Activated T-cell treated with anti-CD3 and anti-CD28 coated beads for 1 hour (primary cell): ENCODE measurements around the gene NFATC1.

Experiments
- DNase-seq: peaks from one replicate; pipeline ENCODE4 v3.0.0-alpha.2; 2020; ENCODE audit warnings: low read depth

NFATC1 gene

DNA sequence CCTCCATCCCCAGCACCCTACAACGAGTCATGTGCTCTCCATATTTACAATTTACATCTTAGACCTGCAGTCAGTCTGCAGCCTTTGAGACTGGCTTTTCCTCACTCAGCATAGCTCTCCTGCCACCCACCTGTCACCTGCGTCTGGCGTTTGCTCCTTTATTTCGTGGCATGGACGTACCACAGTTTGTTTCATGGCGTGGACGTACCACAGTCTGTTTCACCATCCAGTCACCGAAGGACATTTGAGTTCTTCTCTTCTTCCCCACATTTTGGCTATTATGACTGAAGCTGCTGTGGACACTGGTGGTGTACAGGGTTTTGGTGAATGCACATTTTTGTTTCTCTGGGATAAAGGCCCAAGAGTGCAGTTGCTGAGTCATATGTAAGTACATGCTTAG lies 142.0 kb downstream of the NFATC1 start:
- DNase-seq = no peak

DNA sequence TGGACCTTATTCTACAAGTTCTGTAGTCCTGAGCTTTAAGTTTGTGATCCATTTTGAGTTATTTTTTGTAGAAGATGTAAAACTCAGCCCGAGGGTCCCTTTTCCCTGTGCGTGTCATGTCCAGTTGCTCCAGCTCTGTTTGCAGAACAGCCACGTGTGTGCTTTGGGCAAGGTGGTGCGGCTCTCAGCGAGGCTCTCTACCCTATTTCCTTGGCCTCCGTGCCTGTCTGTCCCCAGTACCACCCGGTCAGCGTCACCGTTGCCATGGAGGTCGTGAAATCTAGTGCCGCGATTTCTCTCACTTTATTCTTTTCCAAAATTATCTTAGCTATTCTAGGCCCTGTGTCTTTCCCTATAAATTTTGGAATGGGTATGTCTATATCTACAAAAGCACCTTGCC lies 142.9 kb downstream of the NFATC1 start:
- DNase-seq = no peak

DNA sequence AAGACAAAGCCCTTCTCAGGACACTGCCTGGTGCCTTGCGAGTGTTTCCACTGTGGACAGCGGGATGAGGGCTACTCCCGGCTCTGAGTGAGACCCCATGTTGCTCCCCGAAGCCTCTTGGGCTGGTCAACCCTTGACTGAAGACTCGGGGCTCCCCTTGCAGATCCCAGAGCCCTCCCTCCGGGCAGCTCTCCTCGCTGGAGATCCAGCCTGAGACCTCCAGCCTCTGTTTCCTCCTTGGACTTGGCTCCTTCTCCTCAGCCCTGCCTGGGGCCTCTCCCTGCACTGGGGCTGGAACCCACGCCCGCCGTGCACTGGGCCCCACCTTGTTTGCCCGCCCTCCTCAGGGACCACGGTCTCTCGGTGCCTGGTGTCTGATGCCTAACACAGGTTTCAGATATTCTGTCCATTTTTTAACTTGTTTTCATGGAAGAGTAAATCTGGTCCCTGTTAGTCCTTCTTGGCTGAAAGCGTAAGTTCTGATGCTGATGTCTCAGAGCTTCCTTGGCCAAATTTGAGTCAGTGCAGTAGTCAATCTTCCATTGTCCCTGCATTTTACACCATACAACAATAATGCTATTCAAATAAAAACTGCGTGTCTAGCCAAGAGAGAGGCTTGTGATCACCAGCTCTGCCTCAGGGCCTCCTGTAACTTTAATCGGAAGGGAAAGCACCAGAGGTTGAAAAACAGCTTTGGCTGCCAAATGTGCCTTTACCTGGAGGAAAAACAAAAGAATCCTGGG lies 144.6 kb downstream of the NFATC1 start:
- no peak for DNase-seq

DNA sequence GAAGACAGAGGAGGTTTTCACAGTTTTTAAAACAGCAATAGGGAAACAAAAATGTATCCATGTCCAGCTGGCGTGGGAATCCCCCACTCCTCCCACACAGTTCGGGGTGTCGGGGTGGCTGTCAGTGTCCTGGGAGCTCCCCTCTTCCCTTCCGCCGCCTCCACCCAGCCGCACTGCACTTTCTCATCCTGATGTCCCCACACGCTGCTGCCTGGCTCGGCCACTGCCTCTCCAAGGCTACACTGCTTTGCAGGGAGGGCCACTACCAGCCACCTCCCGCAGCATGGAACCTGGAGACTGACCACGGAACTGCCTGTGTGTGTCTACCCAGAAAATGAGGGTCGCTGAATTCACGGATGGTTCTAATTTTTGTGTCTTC lies 145.2 kb downstream of the NFATC1 start:
- DNase-seq = no peak

DNA sequence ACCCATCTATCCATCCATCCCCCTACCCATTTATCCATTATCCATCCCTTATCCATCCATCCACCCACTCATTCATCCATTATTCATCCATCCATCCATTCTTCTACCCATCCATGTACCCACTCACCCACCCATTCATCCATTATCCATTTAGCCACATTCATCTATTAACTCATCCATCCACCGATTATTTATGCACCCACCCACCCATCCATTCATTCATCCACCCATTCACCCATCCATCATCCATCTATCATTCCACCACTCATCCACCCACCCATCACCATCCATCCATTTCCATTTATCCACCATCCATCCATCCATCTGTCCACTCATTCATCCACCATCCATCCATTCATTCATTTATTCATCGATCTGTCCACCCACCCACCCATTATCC lies 146.5 kb downstream of the NFATC1 start:
- no peak for DNase-seq

DNA sequence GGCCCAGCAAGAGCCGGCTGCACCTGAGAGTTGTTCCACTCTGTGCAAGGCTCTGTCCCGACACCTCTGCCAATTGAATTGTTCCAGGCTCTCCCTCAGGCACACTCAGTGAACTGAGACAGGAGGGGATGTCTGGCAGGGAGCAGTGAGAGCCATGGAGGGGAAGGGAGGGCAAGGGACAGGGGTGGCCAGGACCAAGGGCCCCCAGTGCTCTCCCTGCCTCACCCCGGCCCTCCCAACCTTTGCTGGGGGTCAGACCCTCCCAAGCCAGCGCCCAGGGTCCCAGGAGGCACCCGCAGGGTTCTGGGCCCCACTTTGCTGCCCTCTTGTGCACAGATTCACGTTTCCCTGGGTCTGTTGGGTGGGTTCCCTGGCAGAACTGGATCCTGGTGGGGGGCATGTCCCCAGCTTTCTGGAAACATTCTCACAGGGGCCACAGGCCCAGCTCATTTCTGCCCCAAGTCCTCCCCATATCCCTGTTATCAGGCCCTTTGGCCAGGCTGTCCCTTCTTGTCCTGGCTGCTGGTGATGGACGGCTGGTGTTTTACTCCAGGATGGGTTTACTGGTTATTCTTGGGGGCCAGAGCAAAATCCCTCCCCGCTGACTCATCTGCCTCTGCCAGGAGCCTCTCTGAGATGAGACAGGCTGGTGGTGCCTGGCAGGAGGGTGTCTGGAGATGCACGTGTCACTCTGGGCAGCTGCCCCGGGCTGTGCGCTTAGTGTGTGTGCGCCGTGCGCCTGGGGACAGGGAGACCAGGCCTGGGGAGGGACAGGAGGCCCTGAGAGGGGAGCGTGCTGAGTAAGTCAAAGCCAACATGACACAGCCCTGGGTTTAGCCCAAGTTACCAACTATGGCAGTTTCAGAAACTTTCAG lies 147.4 kb downstream of the NFATC1 start:
- no peak for DNase-seq

DNA sequence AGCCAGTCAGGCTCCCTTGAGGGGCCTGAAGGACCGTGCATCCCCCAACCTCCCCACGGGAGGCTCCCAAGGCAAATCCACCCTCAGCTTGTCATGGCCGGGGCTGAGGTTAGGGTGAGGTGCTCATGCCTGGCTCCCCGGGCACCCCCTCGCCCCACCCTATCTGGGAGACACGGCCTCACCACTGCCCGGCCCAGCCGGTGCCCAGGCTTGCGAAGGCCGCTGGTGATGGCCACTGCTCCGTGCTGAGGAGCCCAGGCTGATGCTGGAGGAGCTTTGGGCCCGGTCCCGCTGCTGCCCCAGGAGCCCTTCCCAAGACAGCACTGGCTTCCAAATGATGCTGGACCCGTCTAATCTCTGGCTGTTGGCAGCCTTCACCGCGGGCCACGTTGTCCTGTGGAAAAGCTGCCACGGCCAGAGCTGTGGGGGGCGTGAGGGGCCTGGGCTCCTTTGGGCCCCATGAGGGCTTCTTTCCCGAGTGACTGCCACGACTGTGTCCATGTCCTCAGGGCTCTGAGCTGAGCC lies 148.2 kb downstream of the NFATC1 start:
- DNase-seq = no peak

DNA sequence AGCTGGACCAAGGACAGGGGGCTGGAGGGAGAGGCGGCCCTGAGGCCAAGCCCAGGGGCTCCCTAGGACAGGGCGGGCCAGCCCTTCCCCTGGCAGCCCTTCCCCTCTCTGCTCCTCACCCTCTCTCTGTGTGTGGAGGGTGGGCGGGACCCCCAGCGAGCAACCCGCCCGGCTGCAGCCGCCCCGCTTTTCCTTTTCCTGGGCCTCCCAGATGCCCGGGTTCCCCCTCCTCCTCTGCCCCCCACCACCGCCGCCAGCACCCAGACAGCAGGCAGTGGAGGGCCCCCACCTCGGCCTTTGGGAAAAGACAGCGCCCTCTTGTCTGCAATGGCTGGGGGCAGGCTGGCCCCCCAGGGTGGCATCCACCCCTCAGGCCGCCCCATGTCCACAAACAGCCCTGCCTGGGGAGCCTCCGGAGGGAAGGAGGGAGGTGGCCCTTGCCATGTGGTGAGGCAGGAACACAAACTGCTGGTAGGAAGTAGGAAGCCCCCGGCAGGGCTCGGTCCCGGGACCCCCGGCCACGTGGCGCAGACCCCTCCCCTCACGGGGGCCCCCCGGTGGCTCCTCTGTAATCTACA lies 148.7 kb downstream of the NFATC1 start:
- DNase-seq = no peak

DNA sequence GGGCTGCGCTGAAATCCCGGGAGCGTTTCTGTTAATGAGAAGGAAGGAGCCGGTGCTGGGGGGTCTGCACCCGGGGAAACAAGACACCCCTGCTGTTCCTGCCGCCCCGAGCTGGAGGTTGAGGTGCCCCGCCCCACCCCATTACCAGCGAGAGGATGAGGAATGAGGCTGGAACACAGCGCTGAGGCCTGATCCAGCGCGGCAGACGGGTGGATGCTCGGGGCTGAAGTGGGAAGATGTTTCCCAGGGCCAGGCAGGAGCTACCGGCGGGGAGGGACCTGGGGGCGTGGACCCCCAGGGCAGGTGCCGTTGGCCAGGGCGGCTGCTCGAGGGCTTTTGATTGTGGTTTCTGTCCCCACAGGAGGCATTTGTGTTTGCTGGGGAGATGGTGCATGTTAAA lies 149.5 kb downstream of the NFATC1 start:
- DNase-seq = no peak

DNA sequence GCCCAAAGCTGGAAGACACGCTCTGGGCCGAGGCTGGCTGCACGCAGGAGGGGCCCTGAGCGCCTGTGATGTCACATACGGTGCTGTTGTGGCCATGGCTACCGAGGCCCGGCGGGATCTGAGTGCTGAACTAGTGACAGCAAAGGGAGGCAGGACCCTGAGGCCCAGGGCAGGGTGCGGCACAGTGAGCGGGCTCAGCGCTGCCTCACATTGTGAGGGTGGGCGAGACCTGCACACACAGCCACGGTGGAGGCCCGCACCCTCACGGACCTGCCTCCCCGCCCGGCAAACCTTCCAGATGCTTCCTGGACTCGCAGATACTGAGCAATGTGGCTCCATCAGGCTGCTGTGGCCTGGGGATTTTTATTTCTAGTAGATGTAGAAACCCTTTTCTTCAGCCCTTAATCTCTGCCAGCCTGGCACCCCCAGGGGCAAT lies 150.0 kb downstream of the NFATC1 start:
- DNase-seq = no peak

DNA sequence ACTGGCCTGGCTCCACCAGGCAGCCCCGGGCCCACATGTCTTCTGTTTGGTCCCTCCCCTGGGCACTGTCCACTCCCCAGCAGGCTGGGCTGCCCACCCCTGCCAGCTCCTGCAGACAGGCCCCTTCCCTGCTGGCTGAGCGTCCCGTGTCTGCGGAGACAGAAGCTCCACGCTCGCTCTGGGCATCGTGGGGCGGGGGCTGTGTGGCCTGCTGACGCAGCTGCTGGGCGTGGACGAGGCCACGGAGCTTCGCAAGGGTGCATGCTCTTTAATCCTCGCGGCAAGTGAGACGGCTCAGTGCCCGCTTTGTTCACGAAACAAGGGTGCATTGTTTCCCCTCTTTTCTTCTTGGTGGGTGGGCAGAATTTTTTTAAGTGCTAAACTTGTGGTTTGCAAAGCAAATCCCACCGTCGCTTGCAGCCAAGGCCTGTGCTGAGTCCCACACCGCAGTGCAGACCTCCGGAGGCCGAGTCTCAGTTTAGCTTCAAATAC lies 151.1 kb downstream of the NFATC1 start:
- DNase-seq = no peak

DNA sequence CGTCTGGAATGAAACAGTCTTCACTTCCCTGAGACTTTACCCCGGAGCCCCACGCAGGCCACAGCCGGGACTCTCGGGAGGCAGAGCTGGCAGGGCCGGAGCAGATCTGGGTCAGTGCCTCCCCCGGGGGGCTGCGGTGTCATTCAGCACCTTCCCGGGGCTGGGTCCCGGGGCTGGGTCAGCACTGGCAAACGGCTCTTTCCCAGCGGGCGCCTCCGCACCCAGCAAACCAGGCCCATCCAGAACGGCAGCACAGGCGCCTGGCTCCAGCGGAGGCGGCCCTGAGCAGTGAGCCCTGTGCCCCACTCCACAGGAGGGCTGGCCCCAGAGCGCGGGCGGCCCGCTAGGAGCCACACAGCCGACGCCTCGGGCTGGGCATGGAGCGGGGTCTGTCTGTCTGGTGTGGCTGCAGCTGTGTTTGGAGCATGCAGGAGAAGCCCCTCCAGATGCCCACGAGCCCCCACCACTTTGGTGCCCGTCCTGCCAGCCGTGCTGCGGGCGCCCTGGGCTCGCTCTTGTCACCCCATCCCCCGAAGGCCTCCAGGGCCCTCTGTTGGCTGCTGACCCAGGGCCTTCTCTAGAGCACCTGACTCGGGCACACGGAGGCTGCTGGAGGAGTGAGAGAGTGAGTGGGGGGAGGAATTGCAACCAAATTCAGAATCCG lies 151.8 kb downstream of the NFATC1 start:
- DNase-seq = no peak

DNA sequence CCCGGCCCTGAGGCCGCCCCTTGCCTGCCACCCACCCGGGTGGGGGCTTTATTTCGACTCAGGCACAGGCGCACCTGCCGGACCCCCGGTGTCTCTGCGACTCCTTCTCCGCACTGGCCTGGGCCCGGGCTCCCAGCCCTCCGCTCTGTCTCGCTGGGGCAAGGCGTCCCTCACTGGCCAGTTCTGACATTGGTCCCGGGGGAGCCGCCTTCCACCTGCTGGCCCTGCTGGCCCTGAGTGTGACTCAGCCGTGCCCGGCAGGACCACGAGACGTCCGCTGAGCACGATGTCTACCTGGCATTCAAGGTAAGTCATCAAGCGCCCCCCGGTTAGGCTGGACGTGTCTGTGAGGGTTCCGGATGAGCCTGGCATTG lies 152.3 kb downstream of the NFATC1 start:
- DNase-seq = no peak

DNA sequence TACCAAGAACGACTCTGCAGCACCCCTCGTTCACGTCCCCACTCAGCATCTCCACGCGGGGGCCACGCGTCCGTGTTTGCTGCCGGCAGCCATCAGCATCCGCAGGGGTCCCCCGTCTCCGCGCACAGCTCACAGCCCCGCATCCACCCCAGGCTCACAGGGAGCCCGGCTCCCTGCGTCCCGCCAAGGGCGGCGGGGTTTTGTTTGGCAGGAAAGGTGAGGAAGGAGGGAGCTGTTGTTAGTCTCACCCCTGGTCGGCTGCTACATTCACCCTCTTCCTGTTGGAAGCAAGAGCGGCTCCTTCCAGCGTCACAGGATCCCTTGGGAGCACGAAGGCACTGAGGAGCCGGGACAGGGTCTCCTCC lies 152.9 kb downstream of the NFATC1 start:
- no peak for DNase-seq

DNA sequence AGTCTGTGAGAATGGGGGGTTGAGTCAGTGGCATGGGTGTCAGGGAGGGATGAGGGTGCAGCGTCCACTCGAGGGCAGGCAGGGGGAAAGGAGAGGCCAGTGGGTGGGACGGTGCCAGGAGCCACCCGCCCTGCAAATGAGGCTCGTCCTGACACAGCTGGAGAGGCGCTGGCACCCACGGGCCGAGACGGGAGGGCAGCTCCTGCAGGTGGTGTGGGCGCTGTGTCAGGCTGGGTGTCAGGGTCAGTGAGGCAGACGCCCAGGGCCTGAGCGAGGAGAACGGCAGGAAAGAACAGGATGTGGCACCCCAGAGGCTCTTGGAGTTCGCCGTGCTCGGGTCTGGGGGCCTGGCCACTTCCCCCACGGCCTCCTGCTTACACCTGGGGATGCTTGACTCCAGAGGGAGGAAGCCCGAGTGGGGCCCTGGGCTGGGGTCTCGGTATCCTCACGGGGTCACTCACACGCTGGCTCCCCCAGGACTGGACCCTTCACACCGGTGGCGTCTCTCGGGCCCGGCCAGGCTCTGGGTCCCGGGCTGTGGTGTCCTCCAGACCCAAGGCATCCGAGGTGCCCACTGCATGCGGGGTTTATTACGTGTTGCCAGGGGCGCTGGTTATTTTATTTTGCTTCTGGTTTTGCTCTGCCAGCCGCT lies 153.4 kb downstream of the NFATC1 start:
- DNase-seq = no peak

DNA sequence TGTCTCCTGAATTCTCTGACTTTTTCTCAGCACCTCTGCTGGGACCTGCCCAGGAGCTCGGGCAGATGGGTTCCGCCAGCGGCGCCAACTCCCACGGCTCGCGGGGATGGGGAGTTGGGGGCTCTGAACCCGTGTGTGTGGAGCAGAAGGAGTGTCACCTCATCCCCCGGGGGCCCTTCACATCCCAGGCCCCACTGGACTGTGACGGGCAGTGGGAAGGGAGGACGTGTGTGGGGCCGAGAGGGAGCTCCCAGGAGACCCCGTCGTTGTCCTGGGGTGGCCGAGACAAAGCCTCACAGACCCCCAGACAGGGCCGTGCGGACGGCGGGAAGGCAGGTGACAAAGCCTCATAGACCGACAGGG lies 153.9 kb downstream of the NFATC1 start:
- DNase-seq = no peak

DNA sequence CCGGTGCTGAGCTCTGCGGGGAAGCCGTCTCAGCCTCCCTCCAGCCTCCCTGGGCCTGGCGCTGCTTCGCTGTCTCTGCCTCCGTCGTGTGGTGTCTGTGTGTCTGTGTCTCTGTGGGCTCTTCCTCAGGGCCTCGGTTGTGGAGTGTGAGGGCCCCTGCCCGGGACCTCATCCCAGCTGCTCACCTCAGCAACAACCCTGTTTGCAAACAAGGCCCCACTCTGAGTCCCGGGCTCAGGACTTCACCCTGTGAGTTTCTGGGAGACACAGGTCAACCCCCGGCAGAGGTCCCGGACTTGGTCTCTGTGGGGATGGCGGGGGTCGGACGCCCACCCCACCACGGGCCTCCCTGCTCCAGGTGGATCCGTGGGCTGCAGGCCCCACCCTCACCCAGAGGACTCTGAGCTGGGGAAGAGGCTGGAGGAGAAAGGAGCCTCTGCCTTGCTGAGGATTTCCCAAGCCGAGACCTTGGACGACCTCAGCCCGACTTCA lies 156.5 kb downstream of the NFATC1 start:
- DNase-seq = no peak

DNA sequence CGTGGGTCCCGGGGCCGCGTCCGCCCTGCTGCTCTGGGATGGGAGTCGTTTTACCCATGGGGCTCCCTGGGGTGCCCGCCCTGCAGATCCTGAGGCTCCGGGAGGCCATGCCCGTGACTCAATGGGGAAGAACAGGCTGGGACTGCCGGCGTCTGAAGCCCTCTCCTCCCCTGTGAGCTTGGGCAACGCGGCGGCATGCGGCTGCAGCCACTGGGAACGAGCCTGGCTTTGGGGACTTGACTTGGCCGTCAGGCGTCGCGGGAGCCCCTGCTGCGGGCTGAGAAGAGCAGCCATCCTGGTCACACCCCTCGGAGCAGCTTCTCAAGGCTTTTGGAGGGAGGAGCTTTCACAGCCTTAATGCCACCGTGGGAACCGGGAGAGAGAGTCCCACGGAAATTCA lies 157.0 kb downstream of the NFATC1 start:
- no peak for DNase-seq

DNA sequence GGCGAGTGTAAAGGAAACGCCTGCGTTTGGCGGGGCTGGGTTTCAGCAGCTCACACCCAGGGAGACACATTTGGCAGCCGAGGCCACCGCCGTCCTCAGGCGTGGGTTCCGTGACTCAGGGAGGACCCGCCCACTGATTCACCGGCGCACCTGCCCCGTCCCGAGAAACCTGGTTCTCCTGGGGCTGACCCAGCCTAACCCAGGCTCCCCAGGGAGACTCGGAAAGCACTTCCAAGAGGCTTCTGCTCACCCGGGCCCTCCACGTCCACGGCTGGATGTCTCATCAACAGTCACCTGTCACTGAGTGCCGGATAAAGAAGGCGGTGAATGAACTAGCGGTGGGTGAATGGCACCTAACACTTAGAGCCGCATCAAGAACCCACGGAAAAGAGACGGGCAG lies 157.4 kb downstream of the NFATC1 start:
- DNase-seq = no peak

DNA sequence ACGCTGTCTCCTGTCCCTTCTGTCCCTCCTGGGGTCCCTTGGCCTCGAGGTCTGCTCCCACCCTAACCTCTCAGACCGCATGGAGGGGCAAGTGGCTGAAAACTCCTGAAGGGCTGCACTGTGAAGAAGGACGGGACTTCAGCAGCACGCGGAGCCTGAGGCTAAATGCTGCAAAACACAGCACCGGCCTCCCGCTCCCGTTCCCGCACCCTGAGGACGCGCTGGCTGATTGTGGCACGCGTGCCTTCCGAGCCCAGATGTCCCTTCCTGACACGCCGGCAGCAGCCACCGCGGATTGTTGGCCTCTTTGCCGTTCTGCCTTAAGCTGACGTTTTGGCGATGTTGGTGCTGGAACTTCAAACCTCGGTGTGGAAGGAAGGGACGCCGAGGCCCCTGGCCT lies 158.0 kb downstream of the NFATC1 start:
- no peak for DNase-seq

DNA sequence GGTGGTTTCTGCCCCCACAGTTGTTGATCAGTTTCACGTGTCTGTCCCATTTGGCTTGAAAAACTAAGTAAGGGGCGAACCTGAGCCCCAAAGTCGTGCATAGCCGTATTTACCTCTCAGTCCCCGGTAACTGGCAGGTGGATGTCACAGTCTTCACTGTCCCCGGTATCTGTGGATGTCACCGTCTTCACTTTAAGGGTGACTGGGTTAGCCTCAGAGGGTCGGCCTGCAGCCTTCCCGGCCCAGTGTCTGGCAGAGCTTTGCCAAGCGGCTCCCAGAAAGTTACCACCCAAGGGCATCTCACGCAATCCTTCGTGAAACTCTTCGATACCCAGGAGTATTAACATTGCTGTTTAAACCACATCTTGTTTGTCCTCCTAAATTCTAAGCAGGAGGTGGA lies 158.6 kb downstream of the NFATC1 start:
- DNase-seq = no peak
